ENCODE measurements around the gene KIRREL1.

Gene KIRREL1

GRCh38 chr1:158007667-158008386, 14.4 kb downstream of the KIRREL1 start:
- DNase-seq, result no peak

- DNase-seq, result no peak
These were observed 15.2 kb downstream of the KIRREL1 start for GRCh38 chr1:158008630-158009029.

GRCh38 chr1:158011714-158012113, 18.3 kb downstream of the KIRREL1 start:
- DNase-seq, result no peak

- no peak for DNase-seq
These were observed 20.6 kb downstream of the KIRREL1 start for GRCh38 chr1:158013840-158014730.

- no peak for DNase-seq
These were observed 21.4 kb downstream of the KIRREL1 start for GRCh38 chr1:158014731-158015320.

GRCh38 chr1:158016651-158017335, 23.3 kb downstream of the KIRREL1 start:
- DNase-seq, result no peak

GRCh38 chr1:158017800-158018595, 24.6 kb downstream of the KIRREL1 start:
- DNase-seq, result no peak

- no peak for DNase-seq
These were observed 25.9 kb downstream of the KIRREL1 start for GRCh38 chr1:158019171-158019868.

- no peak for DNase-seq
These were observed 26.9 kb downstream of the KIRREL1 start for GRCh38 chr1:158020259-158020885.

- DNase-seq, result no peak
These were observed 27.6 kb downstream of the KIRREL1 start for GRCh38 chr1:158020886-158021620.

- DNase-seq, result no peak
These were observed 28.3 kb downstream of the KIRREL1 start for GRCh38 chr1:158021721-158022120.

- no peak for DNase-seq
These were observed 29.3 kb downstream of the KIRREL1 start for GRCh38 chr1:158022554-158023312.

GRCh38 chr1:158024737-158025136, 31.3 kb downstream of the KIRREL1 start:
- DNase-seq, result no peak

GRCh38 chr1:158025576-158026230, 32.3 kb downstream of the KIRREL1 start:
- peak in 1 of 2 experiments; percentile 36 for DNase-seq

GRCh38 chr1:158026651-158027050, 33.2 kb downstream of the KIRREL1 start:
- no peak for DNase-seq

GRCh38 chr1:158027508-158027907, 34.1 kb downstream of the KIRREL1 start:
- DNase-seq, result no peak

GRCh38 chr1:158028969-158029368, 35.5 kb downstream of the KIRREL1 start:
- DNase-seq, result no peak

GRCh38 chr1:158035014-158035413, 41.6 kb downstream of the KIRREL1 start:
- DNase-seq, result no peak

All from NCI-H187 (cell line).